ENCODE measurements around the gene PCDHGA3.

Gene PCDHGA3

DNA sequence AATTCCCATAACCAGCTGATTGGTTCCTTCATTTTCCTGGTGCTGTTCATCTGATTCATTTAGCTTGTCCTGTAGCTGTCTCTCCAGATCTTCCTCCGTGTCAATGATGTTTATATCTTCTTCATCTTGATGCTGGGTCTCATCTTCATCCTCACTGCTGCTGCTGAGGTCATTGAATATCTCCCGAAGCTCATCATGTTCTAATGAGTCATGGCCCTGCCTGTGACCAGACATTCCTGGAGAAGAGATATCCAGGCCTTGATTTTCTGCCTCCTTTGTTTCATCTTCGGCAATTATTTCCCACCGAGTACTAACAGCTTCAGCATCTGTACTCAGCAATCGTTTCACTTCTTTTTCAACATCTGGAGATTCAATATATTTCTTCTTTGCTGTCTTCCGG lies 24.4 kb upstream of the PCDHGA3 start:
- H3K27me3 ChIP-seq (ENCODE audit: insufficient read depth, low read depth, severe bottlenecking): no peaks in the 10 kb centered on the region
- TF ChIP-seq, protein P1, sequence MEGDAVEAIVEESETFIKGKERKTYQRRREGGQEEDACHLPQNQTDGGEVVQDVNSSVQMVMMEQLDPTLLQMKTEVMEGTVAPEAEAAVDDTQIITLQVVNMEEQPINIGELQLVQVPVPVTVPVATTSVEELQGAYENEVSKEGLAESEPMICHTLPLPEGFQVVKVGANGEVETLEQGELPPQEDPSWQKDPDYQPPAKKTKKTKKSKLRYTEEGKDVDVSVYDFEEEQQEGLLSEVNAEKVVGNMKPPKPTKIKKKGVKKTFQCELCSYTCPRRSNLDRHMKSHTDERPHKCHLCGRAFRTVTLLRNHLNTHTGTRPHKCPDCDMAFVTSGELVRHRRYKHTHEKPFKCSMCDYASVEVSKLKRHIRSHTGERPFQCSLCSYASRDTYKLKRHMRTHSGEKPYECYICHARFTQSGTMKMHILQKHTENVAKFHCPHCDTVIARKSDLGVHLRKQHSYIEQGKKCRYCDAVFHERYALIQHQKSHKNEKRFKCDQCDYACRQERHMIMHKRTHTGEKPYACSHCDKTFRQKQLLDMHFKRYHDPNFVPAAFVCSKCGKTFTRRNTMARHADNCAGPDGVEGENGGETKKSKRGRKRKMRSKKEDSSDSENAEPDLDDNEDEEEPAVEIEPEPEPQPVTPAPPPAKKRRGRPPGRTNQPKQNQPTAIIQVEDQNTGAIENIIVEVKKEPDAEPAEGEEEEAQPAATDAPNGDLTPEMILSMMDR (IDR thresholded peaks at IDR 0.05; ENCODE audit: low read depth, low read length): no peak
- H3K4me3 ChIP-seq (ENCODE audit: low read depth, low read length): no peak overlapping the region
- H3K9me3 ChIP-seq (ENCODE audit: severe bottlenecking): peaks cover 29% of the 10 kb centered on the region
- H3K36me3 ChIP-seq: peaks cover 39% of the 10 kb centered on the region
- DNase-seq: no peak
- H3K27ac ChIP-seq: no peak overlapping the region

- H3K27ac ChIP-seq: no peak overlapping the region; the same call in 1 of the 2 replicates
- H3K27me3 ChIP-seq (ENCODE audit: insufficient read depth, low read depth, severe bottlenecking): no peaks in the 10 kb centered on the region
- no peak for DNase-seq
- H3K9me3 ChIP-seq (ENCODE audit: severe bottlenecking): peaks cover 29% of the 10 kb centered on the region
- TF ChIP-seq, protein P1 (IDR thresholded peaks at IDR 0.05; ENCODE audit: low read depth, low read length): no peak
- peaks cover 39% of the 10 kb centered on the region for H3K36me3 ChIP-seq
- peak overlapping the region; percentile 100 for H3K4me3 ChIP-seq (ENCODE audit: low read depth, low read length)
Measured at GRCh38 chr5:141319699-141320098, 23.9 kb upstream of the PCDHGA3 start.

DNA sequence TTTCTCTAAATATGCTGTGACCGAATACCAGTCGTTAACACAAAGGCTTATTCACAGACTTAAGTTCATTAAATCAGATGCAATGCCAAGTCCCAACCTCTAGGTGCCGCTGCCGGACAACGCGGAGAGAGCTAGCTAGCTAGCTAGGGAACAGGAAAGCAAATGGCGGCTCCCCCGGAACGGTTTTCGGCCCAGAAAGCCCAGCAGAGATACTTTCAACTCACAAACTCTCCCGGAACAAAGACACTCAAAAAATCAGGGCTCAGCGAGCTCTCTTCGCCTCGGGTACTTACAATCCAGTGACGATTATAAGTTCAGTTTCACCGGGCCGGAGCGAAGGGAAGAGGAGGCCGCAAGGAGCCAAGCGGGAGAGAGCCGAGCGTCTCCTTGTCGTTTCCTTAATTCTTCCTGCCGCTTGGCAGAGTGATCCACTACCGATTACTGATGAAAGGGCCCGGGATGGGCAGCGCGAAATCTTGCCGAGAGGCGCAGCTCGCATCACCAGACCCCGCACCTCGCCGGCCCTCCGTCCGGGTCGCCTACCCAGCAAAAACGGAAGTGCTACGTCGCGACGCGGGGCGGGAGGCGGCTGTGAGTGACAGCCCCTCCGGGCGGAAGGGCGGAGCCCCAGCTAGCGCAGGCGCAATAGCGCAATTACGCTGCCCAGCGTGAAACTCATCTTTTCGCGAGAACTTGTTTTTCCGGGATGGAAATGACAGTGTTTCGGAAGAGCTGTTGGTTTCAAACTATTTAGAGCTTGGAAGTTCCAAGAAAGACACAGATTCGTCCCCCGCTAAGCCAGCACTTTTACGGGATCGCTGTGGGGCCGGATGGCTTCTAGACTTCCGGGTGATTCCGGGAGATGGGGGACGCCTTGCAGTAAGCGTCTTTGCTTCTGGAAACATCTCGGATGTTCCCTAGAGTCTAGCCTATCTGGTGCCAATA lies 23.1 kb upstream of the PCDHGA3 start, which contains the start of gene TAF7:
Gene TAF7 (minus strand): TSS at position 560 of the 945 bp plus-strand sequence. CDS start 740 bp downstream, outside the sequence.
- H3K9me3 ChIP-seq (ENCODE audit: severe bottlenecking): peaks cover 29% of the 10 kb centered on the region
- no peaks in the 10 kb centered on the region for H3K27me3 ChIP-seq (ENCODE audit: insufficient read depth, low read depth, severe bottlenecking)
- peak within 1 kb of the TSS; percentile 100 for H3K4me3 ChIP-seq (ENCODE audit: low read depth, low read length)
- TF ChIP-seq, protein P1 (IDR thresholded peaks at IDR 0.05; ENCODE audit: low read depth, low read length): peak; percentile 81
- DNase-seq: peak; percentile 92
- H3K36me3 ChIP-seq: peaks cover 39% of the 10 kb centered on the region
- H3K27ac ChIP-seq: peak within 1 kb of the TSS; percentile 94

GRCh38 chr5:141322261-141322660 lies 21.4 kb upstream of the PCDHGA3 start:
- H3K9me3 ChIP-seq (ENCODE audit: severe bottlenecking): peaks cover 29% of the 10 kb centered on the region

DNA sequence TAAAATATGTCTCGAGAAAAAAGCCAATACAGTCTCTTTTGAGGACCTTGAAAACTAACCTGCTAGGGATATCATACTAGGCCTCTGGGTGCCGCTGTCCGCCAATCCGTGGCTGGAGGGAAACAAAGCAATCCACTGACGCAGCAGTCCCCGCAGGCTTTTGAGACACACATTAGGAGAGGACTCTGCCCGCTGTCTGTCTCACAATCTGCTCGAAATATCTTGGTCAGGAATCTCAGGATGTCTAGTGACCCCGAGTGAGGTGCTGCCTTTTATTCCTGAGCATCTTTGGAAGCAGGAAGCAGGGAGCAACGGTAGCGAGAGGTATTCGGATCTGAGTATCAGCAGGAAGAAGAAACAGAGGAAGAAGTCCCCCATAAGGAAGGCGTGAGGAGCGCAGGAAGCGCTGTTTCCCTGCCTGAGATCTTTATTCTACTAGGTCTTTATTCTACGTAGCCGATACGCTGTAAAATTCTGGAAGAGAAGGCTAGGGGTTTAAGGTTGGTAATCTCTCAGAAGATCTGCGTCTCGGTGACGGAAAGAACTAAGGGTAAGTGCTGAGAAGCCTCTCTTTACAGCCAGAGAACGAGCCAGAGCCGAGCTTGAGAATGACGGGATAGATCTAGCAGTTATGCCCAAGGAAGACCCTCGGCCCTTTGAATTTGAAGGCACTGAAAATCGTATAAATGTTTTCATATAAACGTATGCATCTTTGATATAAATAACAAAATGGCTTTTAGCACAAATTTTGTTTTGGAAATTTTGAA lies 17.4 kb upstream of the PCDHGA3 start:
- Histone ChIP-seq H3K27me3 (ENCODE audit: insufficient read depth, low read depth, severe bottlenecking) (no peaks in the 10 kb centered on the region), H3K27ac (peak overlapping the region; percentile 54), H3K9me3 (ENCODE audit: severe bottlenecking) (peaks cover 6% of the 10 kb centered on the region), H3K4me3 (ENCODE audit: low read depth, low read length) (peak overlapping the region; percentile 52), H3K36me3 (no peaks in the 10 kb centered on the region)
- TF ChIP-seq, protein P1 (IDR thresholded peaks at IDR 0.05; ENCODE audit: low read depth, low read length): peak; percentile 46; the same call in 1 of the 2 replicates
- DNase-seq: peak; percentile 72

More at GRCh38 chr5:141322261-141322660, 21.4 kb upstream of the PCDHGA3 start:
- H3K4me3 ChIP-seq (ENCODE audit: low read depth, low read length): no peak overlapping the region
- peaks cover 30% of the 10 kb centered on the region for H3K36me3 ChIP-seq
- TF ChIP-seq, protein P1 (IDR thresholded peaks at IDR 0.05; ENCODE audit: low read depth, low read length): no peak
- no peaks in the 10 kb centered on the region for H3K27me3 ChIP-seq (ENCODE audit: insufficient read depth, low read depth, severe bottlenecking)
- H3K27ac ChIP-seq: no peak overlapping the region
- DNase-seq: no peak
